Astrocyte of the spinal cord (primary cell): ENCODE data around the gene FBN2.
A peak's percentile ranks its signal among the peaks of the same experiment; 100 is the strongest.

Experiments used
- DNase-seq: peaks from one replicate; pipeline ENCODE4 v3.0.0; 2011; ENCODE audit warnings: low read depth, low spot score
- H3K4me3 ChIP-seq: 2 replicates; pipeline ENCODE4 v1.5.1; 2011; ENCODE audit warnings: low read depth, mild to moderate bottlenecking, low read length, moderate library complexity
- in situ Hi-C: cut with HindIII; loops from 2 replicates; pipeline ENCODE4 v1.10.0; 2017; ENCODE audit warnings: low sequenced_read_pairs
- TF ChIP-seq, protein P1 (sequence below): IDR thresholded peaks from 2 replicates; pipeline ENCODE4 v1.5.1; 2012; ENCODE audit warnings: low read depth, mild to moderate bottlenecking, low read length, inconsistent platforms

FBN2 gene

DNA sequence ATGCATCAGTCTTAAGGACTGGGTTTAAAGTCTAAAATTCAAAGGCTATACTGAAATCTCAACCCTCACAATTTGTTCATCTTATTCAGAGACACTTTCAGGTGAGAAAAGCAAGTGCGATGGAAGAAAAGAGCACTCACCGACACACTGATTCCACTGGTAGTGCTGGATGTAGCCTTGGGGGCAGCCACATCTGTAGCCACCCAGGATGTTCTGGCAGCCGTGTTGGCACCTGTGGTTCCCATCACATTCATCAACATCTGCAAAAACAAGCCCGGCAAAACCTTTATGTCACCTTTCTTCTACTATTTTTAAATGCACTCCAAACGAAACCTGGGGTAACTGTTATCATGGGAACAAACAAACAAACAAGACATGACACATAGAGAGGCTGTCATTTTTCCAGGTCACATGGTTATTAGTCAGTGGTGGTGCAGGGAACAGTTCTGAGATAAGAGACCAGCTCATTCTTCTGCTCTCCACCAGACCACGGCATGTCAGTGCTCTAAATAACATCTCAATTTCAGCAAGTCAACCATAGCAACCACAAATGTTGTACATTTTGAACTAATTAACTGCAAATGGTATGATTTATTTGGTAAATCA, 266.1 kb downstream of the FBN2 start:
- in situ Hi-C loops: no loop called here
- TF ChIP-seq, protein P1, sequence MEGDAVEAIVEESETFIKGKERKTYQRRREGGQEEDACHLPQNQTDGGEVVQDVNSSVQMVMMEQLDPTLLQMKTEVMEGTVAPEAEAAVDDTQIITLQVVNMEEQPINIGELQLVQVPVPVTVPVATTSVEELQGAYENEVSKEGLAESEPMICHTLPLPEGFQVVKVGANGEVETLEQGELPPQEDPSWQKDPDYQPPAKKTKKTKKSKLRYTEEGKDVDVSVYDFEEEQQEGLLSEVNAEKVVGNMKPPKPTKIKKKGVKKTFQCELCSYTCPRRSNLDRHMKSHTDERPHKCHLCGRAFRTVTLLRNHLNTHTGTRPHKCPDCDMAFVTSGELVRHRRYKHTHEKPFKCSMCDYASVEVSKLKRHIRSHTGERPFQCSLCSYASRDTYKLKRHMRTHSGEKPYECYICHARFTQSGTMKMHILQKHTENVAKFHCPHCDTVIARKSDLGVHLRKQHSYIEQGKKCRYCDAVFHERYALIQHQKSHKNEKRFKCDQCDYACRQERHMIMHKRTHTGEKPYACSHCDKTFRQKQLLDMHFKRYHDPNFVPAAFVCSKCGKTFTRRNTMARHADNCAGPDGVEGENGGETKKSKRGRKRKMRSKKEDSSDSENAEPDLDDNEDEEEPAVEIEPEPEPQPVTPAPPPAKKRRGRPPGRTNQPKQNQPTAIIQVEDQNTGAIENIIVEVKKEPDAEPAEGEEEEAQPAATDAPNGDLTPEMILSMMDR: no peak
- no peak overlapping the region for H3K4me3 ChIP-seq
- DNase-seq: peak; percentile 82

DNA sequence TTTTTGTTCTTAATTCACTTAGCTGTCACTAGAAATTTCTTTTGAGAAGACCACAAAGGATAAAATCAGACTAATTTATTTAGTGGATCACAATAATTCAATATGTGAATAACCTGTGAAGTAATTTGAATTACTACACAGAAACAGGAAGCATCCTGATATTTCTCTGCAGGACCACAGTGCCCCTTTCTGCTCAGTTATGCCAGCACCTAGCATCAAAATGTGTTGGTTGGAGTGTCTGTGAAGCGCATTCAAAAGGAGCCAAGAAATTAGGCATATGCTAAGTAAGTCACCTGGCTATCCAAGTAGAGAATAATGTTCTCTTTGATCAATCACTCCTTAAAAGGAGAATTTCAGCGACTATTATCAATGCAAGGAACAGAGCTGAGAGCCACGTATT, 267.0 kb downstream of the FBN2 start:
- H3K4me3 ChIP-seq: no peak overlapping the region
- no peak for DNase-seq
- in situ Hi-C loops: no loop called here
- TF ChIP-seq, protein P1: no peak

DNA sequence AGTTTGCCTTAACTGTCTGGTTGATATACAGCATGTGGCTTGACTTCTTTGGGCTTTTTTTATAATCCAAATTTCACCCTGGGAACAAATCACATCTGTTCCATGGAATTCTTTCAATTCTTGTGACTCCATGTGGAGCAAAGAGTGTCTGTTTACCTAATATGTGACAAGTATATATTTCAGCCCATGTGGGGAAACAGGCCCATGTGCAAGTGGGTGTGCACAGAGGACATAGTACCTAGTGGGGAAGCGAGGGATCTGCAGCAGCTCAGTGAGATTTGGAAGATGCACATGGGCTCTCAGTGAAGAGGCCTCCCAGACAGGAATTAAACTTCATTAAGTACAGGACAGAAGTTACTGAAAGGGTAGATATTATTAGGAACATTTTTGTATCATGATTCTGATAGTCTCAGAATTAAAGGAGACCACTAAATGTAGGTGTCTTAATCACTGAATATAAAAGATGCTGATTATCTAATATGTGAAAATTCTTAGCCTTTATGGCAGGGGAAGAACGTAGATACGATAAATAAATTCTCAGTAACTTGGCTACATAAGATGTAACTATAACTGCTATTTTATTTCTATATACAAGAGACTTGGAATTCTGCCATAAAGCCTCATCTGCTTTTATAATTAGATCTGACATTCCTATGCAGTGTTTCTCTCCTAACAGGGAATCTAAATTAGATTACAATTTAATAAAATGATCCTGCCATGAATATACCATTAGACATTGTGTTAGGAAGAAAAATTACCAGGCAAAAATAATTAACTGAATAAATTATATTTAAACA, 273.3 kb downstream of the FBN2 start:
- DNase-seq: no peak
- in situ Hi-C loops: no loop called here
- H3K4me3 ChIP-seq: no peak overlapping the region
- TF ChIP-seq, protein P1: no peak

DNA sequence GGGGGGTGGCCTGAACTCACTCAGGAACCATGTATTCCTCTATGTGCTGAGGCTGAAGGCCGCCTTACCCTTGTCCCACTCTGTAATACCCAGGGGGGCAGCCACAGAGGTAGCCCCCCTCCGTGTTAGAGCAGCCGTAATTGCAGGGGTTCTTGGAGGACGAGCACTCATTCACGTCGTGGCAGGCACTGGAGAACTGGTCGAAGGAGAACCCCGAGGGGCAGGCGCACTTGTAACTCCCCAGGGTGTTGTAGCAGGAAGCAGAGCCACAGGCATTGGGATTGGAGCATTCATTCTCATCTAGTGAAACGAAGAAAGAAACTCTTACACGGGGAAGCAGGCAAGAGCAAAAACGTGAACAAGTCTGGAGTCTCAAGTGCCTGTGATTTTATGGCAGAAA, 274.7 kb downstream of the FBN2 start:
- in situ Hi-C loops: no loop called here
- no peak for DNase-seq
- H3K4me3 ChIP-seq: no peak overlapping the region
- TF ChIP-seq, protein P1: no peak

DNA sequence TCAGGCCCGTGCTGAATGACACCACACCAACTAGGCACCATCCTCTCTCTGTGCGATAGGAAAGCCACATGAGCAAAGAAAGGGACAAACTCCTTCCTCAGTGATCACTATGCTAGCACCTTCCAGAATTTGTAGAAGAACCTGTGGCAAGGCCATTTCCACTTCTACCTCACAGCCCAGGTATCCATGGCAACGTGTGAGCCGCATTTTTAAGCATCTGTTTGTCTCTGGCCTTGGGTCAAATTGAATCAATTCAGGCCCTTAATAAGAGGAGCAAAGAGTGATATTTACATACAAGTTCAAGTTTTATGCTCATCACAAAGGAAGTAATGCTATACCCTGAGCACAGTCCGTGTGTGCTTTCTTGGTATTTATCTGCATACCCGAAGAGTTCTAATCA, 275.1 kb downstream of the FBN2 start:
- TF ChIP-seq, protein P1: no peak
- in situ Hi-C loops: no loop called here
- no peak overlapping the region for H3K4me3 ChIP-seq
- no peak for DNase-seq

DNA sequence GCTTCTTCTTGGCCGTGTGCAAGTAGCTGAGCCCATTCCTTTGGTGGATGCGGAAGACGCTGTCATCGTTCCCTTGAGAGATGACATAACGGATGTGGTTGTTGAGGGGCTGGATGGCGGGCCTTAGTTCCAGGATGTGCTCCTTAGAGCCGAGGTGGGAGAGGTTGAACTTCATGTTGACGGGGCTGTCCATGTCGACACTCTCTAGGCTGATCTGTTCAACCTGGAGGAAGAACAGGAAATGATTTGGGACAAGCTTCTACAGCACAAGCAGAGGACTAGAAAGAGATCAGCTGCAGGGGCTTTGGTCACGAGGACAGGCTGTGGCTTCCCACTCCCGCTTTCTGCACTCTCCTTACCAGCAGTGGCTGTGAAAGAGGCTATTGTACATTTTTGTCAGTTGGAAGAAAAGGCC, 278.4 kb downstream of the FBN2 start:
- in situ Hi-C loops: no loop called here
- TF ChIP-seq, protein P1: no peak
- no peak for DNase-seq
- no peak overlapping the region for H3K4me3 ChIP-seq
